ENCODE data around the gene PFKL. TPM values are rescaled to one million over a fixed set of nuclear protein-coding genes. Genes with fewer than 3 reads are reported as not detected.
A peak's percentile ranks its signal among the peaks of the same experiment; 100 is the strongest.

Gene PFKL
- total RNA-seq, 4 donors from 2014 or later, result 68.5 to 103 (median 96.8) TPM

GRCh38 chr21:44344541-44345183, 44.8 kb downstream of the PFKL start:
- intact Hi-C loops (cut with DNase I), result no loop called here
- 75 to 84% methylated on average over 6 to 10 of the region's 17 CpGs for WGBS, 2 donors
- no peaks in the 10 kb centered on the region for H3K36me3 ChIP-seq

GRCh38 chr21:44345495-44345894, 45.6 kb downstream of the PFKL start:
- no peak for TF ChIP-seq POLR2A (IDR thresholded peaks at IDR 0.05)
- no peak for TF ChIP-seq CTCF (IDR thresholded peaks at IDR 0.05)
- H3K4me3 ChIP-seq (replicated peaks in 1 of 3), result no peak overlapping the region
- no peaks in the 10 kb centered on the region for H3K27me3 ChIP-seq
- no peaks in the 10 kb centered on the region for H3K36me3 ChIP-seq
- intact Hi-C loops (cut with DNase I), result no loop called here
- 60 to 72% methylated on average over 9 to 10 of the region's 11 CpGs for WGBS, 2 donors
- no peak for DNase-seq
- no peak overlapping the region for H3K27ac ChIP-seq
- H3K4me1 ChIP-seq, result peaks cover 0 to 9% of the 10 kb centered on the region in 2 donors
- no peaks in the 10 kb centered on the region for H3K9me3 ChIP-seq

More at GRCh38 chr21:44344541-44345183, 44.8 kb downstream of the PFKL start:
- no peak for DNase-seq
- TF ChIP-seq POLR2A (IDR thresholded peaks at IDR 0.05) (no peak), CTCF (IDR thresholded peaks at IDR 0.05) (no peak)
- H3K4me1 ChIP-seq, result peaks cover 5 to 16% of the 10 kb centered on the region in 2 donors
- H3K27ac ChIP-seq, result no peak overlapping the region
- no peaks in the 10 kb centered on the region for H3K9me3 ChIP-seq
- no peaks in the 10 kb centered on the region for H3K27me3 ChIP-seq
- no peak overlapping the region for H3K4me3 ChIP-seq (replicated peaks in 1 of 3)

GRCh38 chr21:44347911-44348451, 48.1 kb downstream of the PFKL start:
- TF ChIP-seq CTCF (IDR thresholded peaks at IDR 0.05), result no peak
- no peak for TF ChIP-seq POLR2A (IDR thresholded peaks at IDR 0.05)
- Histone ChIP-seq H3K27ac (no peak overlapping the region), H3K4me1 (peaks cover 0 to 9% of the 10 kb centered on the region in 2 donors), H3K36me3 (no peaks in the 10 kb centered on the region), H3K27me3 (peaks cover 4% of the 10 kb centered on the region), H3K9me3 (no peaks in the 10 kb centered on the region), H3K4me3 (replicated peaks in 1 of 3) (no peak overlapping the region)
- intact Hi-C loops (cut with DNase I), result no loop called here
- 37 to 38% methylated on average over 18 to 22 of the region's 22 CpGs for WGBS, 2 donors
- peak; percentile 87 to 89 for DNase-seq

GRCh38 chr21:44348861-44349260, 49.0 kb downstream of the PFKL start:
- Histone ChIP-seq H3K36me3 (no peaks in the 10 kb centered on the region), H3K27me3 (peaks cover 4% of the 10 kb centered on the region), H3K4me1 (peaks cover 0 to 9% of the 10 kb centered on the region in 2 donors), H3K27ac (no peak overlapping the region), H3K4me3 (replicated peaks in 1 of 3) (no peak overlapping the region), H3K9me3 (no peaks in the 10 kb centered on the region)
- TF ChIP-seq CTCF (IDR thresholded peaks at IDR 0.05) (no peak), POLR2A (IDR thresholded peaks at IDR 0.05) (no peak)
- WGBS, 2 donors, result 95 to 96% methylated on average over 11 to 18 of the region's 19 CpGs
- intact Hi-C loops (cut with DNase I), result no loop called here
- no peak for DNase-seq

- no peaks in the 10 kb centered on the region for H3K36me3 ChIP-seq
- no peak overlapping the region for H3K4me3 ChIP-seq (replicated peaks in 1 of 3)
- WGBS, 2 donors, result 87 to 93% methylated on average over 8 to 10 of the region's 12 CpGs
- H3K9me3 ChIP-seq, result no peaks in the 10 kb centered on the region
- H3K4me1 ChIP-seq, result peaks cover 0 to 9% of the 10 kb centered on the region in 2 donors
- peaks cover 4% of the 10 kb centered on the region for H3K27me3 ChIP-seq
- intact Hi-C loops (cut with DNase I), result no loop called here
- no peak overlapping the region for H3K27ac ChIP-seq
- TF ChIP-seq CTCF (IDR thresholded peaks at IDR 0.05), result no peak
- no peak for TF ChIP-seq POLR2A (IDR thresholded peaks at IDR 0.05)
- no peak for DNase-seq
These were observed 49.6 kb downstream of the PFKL start for GRCh38 chr21:44349416-44349846.

All from thyroid gland (tissue), 4 donors.